COLO668 (cell line): ENCODE measurements around the gene LGALS8.
"Not testable (repeated sequence)": the region's sequence is repeated elsewhere in the genome, so short reads cannot be mapped to it uniquely, and the experiment has no call there.

Experiments
- DNase-seq: peaks from one replicate; lab custom pipeline; 2025; ENCODE audit not compliant: unreplicated experiment; lab: John Stamatoyannopoulos, UW

Gene LGALS8

GRCh38 chr1:236580404-236580803 lies 56.6 kb downstream of the LGALS8 start:
- not testable (repeated sequence) for DNase-seq

- DNase-seq: no peak
Measured at GRCh38 chr1:236581528-236581927, 57.7 kb downstream of the LGALS8 start.

- DNase-seq: no peak
Measured at GRCh38 chr1:236589531-236589930, 65.7 kb downstream of the LGALS8 start.

- DNase-seq: no peak
Measured at GRCh38 chr1:236590553-236591150, 66.9 kb downstream of the LGALS8 start.

- no peak for DNase-seq
Measured at GRCh38 chr1:236602171-236602570, 78.4 kb downstream of the LGALS8 start.
